Subcutaneous adipose tissue (tissue), 4 donors: ENCODE measurements around the gene ALS2CL. TPM values are rescaled to one million over a fixed set of nuclear protein-coding genes. Genes with fewer than 3 reads are reported as not detected.

Experiments
- total RNA-seq, 4 donors: library from RNA; depleted of rRNA; stranded (reverse); fragments of >200 nt; gene quantifications; one replicate each; pipeline ENCODE4 v1.1.0, GENCODE V29; 2016
- TF ChIP-seq, protein P1 (sequence below): fragments of 450-650 bp; IDR thresholded peaks from one replicate; pipeline ENCODE4 v1.5.1; 2016; ENCODE audit warnings: low read depth, mild to moderate bottlenecking, control low read depth, antibody characterized with exemption, moderate library complexity

ALS2CL gene
- total RNA-seq, 4 donors from 2014 or later: 4.4 to 30.3 (median 7.8) TPM

DNA sequence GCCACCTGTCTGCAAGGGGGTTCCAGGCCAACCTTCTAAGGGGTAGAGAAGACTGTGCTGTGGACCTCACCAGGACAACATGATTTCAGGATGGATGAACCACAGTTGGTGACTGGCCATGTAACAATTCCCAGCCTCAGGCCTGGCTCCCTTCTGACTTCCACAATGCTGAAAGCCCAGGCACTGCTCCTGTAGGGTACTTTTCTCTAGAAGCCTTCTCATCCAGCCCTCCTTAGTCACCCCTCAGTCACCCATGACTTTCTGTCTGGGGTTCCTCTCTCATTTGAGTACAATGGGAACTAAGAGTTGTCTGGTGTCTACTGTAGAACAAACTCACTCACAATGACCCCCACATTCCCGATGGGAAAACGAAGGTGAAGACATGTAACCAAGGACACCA, 8.6 kb downstream of the ALS2CL start:
- TF ChIP-seq, protein P1, sequence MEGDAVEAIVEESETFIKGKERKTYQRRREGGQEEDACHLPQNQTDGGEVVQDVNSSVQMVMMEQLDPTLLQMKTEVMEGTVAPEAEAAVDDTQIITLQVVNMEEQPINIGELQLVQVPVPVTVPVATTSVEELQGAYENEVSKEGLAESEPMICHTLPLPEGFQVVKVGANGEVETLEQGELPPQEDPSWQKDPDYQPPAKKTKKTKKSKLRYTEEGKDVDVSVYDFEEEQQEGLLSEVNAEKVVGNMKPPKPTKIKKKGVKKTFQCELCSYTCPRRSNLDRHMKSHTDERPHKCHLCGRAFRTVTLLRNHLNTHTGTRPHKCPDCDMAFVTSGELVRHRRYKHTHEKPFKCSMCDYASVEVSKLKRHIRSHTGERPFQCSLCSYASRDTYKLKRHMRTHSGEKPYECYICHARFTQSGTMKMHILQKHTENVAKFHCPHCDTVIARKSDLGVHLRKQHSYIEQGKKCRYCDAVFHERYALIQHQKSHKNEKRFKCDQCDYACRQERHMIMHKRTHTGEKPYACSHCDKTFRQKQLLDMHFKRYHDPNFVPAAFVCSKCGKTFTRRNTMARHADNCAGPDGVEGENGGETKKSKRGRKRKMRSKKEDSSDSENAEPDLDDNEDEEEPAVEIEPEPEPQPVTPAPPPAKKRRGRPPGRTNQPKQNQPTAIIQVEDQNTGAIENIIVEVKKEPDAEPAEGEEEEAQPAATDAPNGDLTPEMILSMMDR: no peak

DNA sequence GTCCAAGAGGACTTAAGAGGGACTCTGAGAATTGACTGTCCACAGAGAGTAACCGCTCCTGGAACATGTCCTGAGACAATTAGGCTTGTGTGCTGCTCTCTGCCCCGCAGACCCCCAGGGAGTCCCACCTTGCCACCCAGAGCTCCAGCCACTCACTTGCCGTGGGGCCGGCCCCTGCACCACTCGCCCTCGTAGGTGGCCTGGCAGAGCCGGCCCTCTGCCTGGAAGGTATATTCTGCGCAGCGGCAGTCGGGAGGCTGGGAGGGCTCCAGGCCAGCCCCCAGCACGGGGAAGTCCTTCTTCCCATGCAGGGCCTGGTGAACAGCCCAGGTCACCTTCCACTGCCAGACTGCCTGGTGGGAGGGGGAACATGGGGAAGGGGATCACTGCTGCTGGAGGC, 10.5 kb downstream of the ALS2CL start:
- TF ChIP-seq, protein P1: no peak

DNA sequence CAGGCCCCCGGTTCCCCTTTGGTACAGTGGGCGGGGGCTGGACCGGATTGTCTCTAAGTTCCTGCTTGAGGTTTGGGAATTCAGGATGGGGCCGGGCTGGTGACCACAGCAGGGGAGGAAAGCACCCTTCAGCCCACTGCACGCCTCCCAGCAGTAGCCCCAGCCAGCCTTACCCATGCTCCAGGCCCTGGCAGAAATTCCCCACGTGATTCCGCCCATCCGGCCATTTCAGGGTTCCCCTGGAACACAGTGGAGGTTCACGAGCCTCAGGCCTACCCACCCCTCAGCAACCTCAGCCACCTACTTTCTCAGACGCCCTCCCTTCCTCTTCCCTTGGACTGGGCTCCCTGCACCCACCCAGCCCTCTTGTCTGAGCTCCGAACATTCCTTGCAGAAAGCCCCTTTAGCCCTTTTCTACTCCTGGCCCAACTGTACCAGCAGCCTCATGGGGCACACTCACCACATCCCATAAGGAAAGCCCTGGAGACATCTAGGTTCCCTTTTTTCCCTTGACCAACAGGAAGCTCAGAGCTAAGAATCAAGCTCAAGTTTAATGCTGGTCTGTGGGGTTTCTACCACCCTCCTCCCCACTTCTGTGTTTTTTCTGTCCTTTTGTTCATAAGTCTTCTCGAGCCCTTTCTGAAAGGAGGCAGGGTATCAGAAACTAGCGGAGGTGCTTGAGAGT, 11.5 kb downstream of the ALS2CL start:
- TF ChIP-seq, protein P1: no peak

- TF ChIP-seq, protein P1: no peak
These were observed 12.1 kb downstream of the ALS2CL start for GRCh38 chr3:46681387-46681786.

GRCh38 chr3:46680298-46680826, 13.1 kb downstream of the ALS2CL start:
- TF ChIP-seq, protein P1: no peak

DNA sequence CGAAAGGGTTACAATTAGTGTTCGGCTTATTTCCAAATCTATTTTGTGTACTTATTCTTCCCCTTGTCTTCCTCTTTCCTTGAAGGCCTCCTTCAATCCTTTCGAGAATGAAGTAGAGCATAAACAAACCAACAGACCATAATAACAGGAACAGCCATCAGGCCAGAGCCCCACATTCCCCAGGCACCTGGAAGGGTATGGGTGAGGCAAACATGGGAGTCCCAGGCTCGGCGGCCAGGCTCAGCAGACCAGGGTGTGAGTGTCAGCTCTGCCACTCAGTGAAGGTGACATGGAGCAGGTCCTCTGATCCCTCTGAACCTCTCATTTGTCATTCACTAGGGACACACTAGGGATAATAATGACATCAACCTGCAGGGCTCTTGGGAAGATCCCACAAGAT, 13.8 kb downstream of the ALS2CL start:
- TF ChIP-seq, protein P1: no peak

DNA sequence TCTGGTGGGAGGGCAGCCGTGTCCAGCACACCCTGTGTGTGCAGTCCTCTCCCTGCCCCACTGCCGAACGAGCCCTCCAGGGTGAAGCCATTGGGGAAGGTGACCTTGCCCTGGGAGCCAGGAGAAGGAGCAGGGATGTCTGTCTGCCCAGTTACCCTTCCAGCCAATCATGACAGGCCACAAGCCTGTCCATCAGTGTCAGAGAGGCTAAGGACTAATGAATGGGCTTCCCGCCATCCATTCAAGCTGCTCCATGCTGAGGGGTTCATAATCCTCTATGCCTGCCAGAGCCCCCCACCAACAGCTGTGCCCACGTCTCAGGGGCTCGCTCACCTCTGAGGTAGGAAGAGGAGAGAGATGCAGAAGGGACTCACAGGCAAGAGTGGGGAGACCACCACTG, 15.2 kb downstream of the ALS2CL start:
- TF ChIP-seq, protein P1: no peak
